Kidney epithelial cell (primary cell): Measurements from ENCODE around the gene TNNI3. TPM values are rescaled to one million over a fixed set of nuclear protein-coding genes. Genes with fewer than 3 reads are reported as not detected.

Experiments
- DNase-seq: peaks from one replicate; pipeline ENCODE4 v3.0.0-alpha.2; 2010; ENCODE audit warnings: low read depth
- H3K27me3 ChIP-seq: 2 replicates; pipeline ENCODE4 v1.6.0; 2011; ENCODE audit warnings: low read length; ENCODE audit not compliant: control insufficient read depth, insufficient read depth
- H3K36me3 ChIP-seq: 2 replicates; pipeline ENCODE4 v1.5.1; 2011; ENCODE audit warnings: low read length; ENCODE audit not compliant: control insufficient read depth, insufficient read depth
- H3K4me3 ChIP-seq: 2 replicates; pipeline ENCODE4 v1.5.1; 2011; ENCODE audit warnings: low read depth, mild to moderate bottlenecking, control low read depth, low read length
- CTCF ChIP-seq: IDR thresholded peaks from 2 replicates; pipeline ENCODE4 v1.5.1; 2011; ENCODE audit warnings: mild to moderate bottlenecking, moderate library complexity, low read length, control low read depth, inconsistent platforms; ENCODE audit not compliant: insufficient read depth, poor library complexity, severe bottlenecking
- total RNA-seq: library from RNA; depleted of rRNA; stranded (reverse); fragments of >200 nt; gene quantifications from 2 replicates; pipeline ENCODE4 v1.2.3, GENCODE V29; 2015

TNNI3 gene
- total RNA-seq, 1 donor from 2014 or later = 4.7 TPM

GRCh38 chr19:55179606-55180484 is 22.3 kb upstream of the TNNI3 start, which contains the start of gene SYT5:
Gene SYT5 (minus strand): TSS chr19:55180289. CDS start chr19:55179041, 1,248 bp downstream.
- Histone ChIP-seq H3K36me3 (no peaks in the 10 kb centered on the region), H3K27me3 (peaks cover 50% of the 10 kb centered on the region), H3K4me3 (peak within 1 kb of the TSS; percentile 13)
- no peak for DNase-seq
- no peak for TF ChIP-seq CTCF

- H3K4me3 ChIP-seq = peak overlapping the region; percentile 13
Observed at GRCh38 chr19:55178781-55179599, 21.5 kb upstream of the TNNI3 start.

DNA sequence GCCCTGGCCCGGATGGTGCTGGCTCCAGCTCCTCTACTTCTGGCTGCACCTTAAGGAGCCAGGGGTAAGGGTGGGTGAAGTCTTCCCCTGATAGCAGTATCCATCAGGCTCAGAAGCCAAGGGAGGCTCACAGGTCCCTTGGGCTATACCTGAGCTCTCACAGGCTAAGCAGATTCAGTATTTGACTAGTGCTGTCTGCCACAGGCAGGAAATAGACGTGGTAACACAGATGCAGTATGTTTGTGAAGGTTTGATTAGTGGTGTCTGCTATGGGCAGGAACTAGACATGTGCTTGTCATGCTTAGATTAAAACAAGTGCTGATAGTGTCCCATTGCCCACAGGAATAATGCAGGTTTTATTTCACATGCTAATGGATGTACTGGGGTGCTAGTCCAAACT is 18.5 kb upstream of the TNNI3 start:
- no peak overlapping the region for H3K4me3 ChIP-seq
- H3K36me3 ChIP-seq = no peaks in the 10 kb centered on the region
- TF ChIP-seq CTCF = no peak
- no peak for DNase-seq
- H3K27me3 ChIP-seq = peaks cover 40% of the 10 kb centered on the region

More at GRCh38 chr19:55178781-55179599, 21.5 kb upstream of the TNNI3 start:
- no peaks in the 10 kb centered on the region for H3K36me3 ChIP-seq
- DNase-seq = no peak
- peaks cover 50% of the 10 kb centered on the region for H3K27me3 ChIP-seq
- no peak for TF ChIP-seq CTCF

DNA sequence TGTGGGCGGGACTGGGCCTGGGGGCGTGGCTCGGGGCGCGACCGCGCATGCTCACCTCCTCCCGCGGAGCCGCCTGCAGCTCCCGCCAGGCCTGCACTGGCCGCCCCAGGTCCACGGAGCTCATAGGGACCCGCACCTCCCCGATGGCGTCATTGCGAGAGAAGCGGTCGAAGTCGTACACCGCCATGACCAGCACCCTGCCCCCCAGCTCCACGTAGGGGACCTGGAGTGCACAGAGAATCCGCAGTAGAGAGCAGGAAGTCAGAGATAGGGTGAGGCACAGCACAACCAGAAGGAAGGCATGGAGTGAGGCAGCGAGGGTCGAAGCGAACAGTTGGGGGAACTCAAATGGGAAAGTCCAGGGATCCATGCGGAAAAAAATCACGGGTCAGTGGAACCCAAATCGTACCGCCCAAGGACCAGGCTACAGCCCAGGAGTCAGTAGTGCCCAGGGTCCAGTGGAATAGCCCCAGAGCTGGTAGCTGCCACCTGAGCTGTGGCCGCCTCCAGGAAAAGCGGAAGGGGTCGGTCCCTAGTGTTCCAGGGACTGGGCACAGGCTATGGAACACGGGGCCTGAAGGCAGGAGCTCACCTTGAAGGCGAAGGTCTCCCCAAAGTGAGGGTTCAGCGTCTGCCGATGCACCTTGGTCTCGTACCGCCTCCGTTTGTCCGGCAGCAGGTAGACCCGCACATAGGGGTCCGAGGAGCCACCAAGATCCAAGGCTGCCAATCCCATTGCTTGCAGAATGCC is 17.8 kb upstream of the TNNI3 start:
- no peak for TF ChIP-seq CTCF
- Histone ChIP-seq H3K36me3 (no peaks in the 10 kb centered on the region), H3K27me3 (peaks cover 33% of the 10 kb centered on the region), H3K4me3 (no peak overlapping the region)
- DNase-seq = no peak

- Histone ChIP-seq H3K36me3 (no peaks in the 10 kb centered on the region), H3K4me3 (no peak overlapping the region), H3K27me3 (peaks cover 27% of the 10 kb centered on the region)
- TF ChIP-seq CTCF = no peak
- no peak for DNase-seq
Observed at GRCh38 chr19:55174425-55175116, 17.0 kb upstream of the TNNI3 start.
